A549 (cell line): ENCODE data around the gene FLT3LG. TPM values are rescaled to one million over a fixed set of nuclear protein-coding genes. Genes with fewer than 3 reads are reported as not detected.
"Not testable (repeated sequence)": the region's sequence is repeated elsewhere in the genome, so short reads cannot be mapped to it uniquely, and the experiment has no call there.

Source experiments
- ATAC-seq, 2 experiments: fragments of 200-7000 bp in 1 of 2; fragments of >200 bp in 1 of 2; cut with Nextera tagmentation in 1 of 2; cut with Tn5 transposase in 1 of 2; 3 replicates each; pipeline versions ENCODE4 v1.8.0 to v1.9.1; 2018 to 2020; ENCODE audit warnings: mild to moderate bottlenecking in 1 of 2, moderate library complexity in 1 of 2
- CTCF ChIA-PET: fragments of 300-600 bp; sonication (Branson Sonifier 250); formaldehyde crosslinking; extraction: SDS; loops from one replicate; lab custom pipeline; 2021; ENCODE audit warnings: antibody characterized with exemption, inconsistent platforms; lab: Yijun Ruan, JAX
- POLR2A ChIA-PET: fragments of 350-600 bp; formaldehyde crosslinking; extraction: SDS; loops from one replicate; lab custom pipeline; 2021; ENCODE audit warnings: antibody characterized with exemption, inconsistent platforms; lab: Yijun Ruan, JAX
- DNase-seq, 2 experiments: peaks; one replicate each; pipeline versions ENCODE4 v3.0.0 to v3.0.0-alpha.2; 2011 to 2016; ENCODE audit warnings: low read depth in 1 of 2, low spot score in 1 of 2
- FAIRE-seq: peaks from 2 replicates; lab custom pipeline; 2011; peaks lifted over from hg19 to GRCh38; lab: Jason Lieb, UNC
- H3K27ac ChIP-seq, 2 experiments: fragments of >200 bp; sonication (Bioruptor Twin); formaldehyde crosslinking; 3 replicates each; pipeline ENCODE4 v1.5.1; 2016 to 2017
- H3K4me1 ChIP-seq: fragments of >200 bp; sonication (Bioruptor Twin); formaldehyde crosslinking; 3 replicates; pipeline ENCODE4 v1.6.1; 2016
- H3K4me2 ChIP-seq: fragments of >200 bp; sonication (Bioruptor Twin); formaldehyde crosslinking; 3 replicates; pipeline ENCODE4 v1.6.1; 2016
- H3K4me3 ChIP-seq: fragments of >200 bp; sonication (Bioruptor Twin); formaldehyde crosslinking; 3 replicates; pipeline ENCODE4 v1.5.1; 2016
- H3K9me3 ChIP-seq: fragments of >200 bp; sonication (Bioruptor Twin); formaldehyde crosslinking; 3 replicates; pipeline ENCODE4 v1.6.1; 2016
- BHLHE40 ChIP-seq: IDR thresholded peaks from 2 replicates; pipeline ENCODE4 v1.6.1; 2012; ENCODE audit warnings: low read depth, low read length, inconsistent platforms
- CEBPB ChIP-seq, 2 experiments: fragments of >200 bp in 1 of 2; sonication (Bioruptor Twin) in 1 of 2; formaldehyde crosslinking in 1 of 2; IDR thresholded peaks; 2 replicates each; pipeline ENCODE4 v1.6.1; 2012 to 2016
- CHD2 ChIP-seq: fragments of 150-350 bp; IDR thresholded peaks from 2 replicates; pipeline ENCODE4 v1.6.1; 2014; ENCODE audit warnings: low read length; ENCODE audit not compliant: partially characterized antibody
- GATA3 ChIP-seq: IDR thresholded peaks from 2 replicates; pipeline ENCODE4 v1.6.1; 2012; ENCODE audit warnings: borderline replicate concordance
- HDAC2 ChIP-seq: fragments of 200-600 bp; sonication (generic); IDR thresholded peaks from 2 replicates; pipeline ENCODE4 v1.6.1; 2016
- HEYL ChIP-seq: fragments of 250-450 bp; sonication (Bioruptor Pico); IDR thresholded peaks from 2 replicates; pipeline ENCODE4 v1.8.0; 2021; ENCODE audit warnings: mild to moderate bottlenecking, moderate library complexity
- HOXA7 ChIP-seq: fragments of 250-450 bp; sonication (Bioruptor Pico); IDR thresholded peaks from 2 replicates; pipeline ENCODE4 v1.5.0; 2020; ENCODE audit warnings: mild to moderate bottlenecking, moderate library complexity
- HOXB13 ChIP-seq: fragments of 250-450 bp; sonication (Bioruptor Pico); IDR thresholded peaks from 2 replicates; pipeline ENCODE4 v1.5.0; 2020; ENCODE audit warnings: low read depth, mild to moderate bottlenecking, moderate library complexity
- JUN ChIP-seq, 2 experiments: fragments of >200 bp; sonication (Bioruptor Twin); formaldehyde crosslinking; IDR thresholded peaks; 2 replicates in 1 of 2; 3 replicates in 1 of 2; pipeline ENCODE4 v1.6.1; 2016 to 2017
- JUNB ChIP-seq: fragments of >200 bp; sonication (Bioruptor Twin); formaldehyde crosslinking; IDR thresholded peaks from 2 replicates; pipeline ENCODE4 v1.6.1; 2016
- MAFK ChIP-seq: fragments of 450-650 bp; IDR thresholded peaks from 2 replicates; pipeline ENCODE4 v1.6.1; 2014; ENCODE audit not compliant: partially characterized antibody
- NPAS2 ChIP-seq: fragments of 250-450 bp; sonication (Bioruptor Pico); IDR thresholded peaks from 2 replicates; pipeline ENCODE4 v1.8.0; 2022; ENCODE audit warnings: mild to moderate bottlenecking, moderate library complexity, borderline replicate concordance
- NR3C1 ChIP-seq: fragments of >200 bp; sonication (Bioruptor Twin); formaldehyde crosslinking; IDR thresholded peaks from 3 replicates; pipeline ENCODE4 v1.6.1; 2017
- RAD21 ChIP-seq, 2 experiments: fragments of >200 bp in 1 of 2; sonication (Bioruptor Twin) in 1 of 2; formaldehyde crosslinking in 1 of 2; IDR thresholded peaks in 1 of 2; conservative IDR thresholded peaks in 1 of 2; 2 replicates in 1 of 2; 3 replicates in 1 of 2; pipeline ENCODE4 v1.6.1; 2012 to 2018; ENCODE audit warnings: inconsistent platforms in 1 of 2
- RCOR1 ChIP-seq: fragments of 150-350 bp; IDR thresholded peaks from 2 replicates; pipeline ENCODE4 v1.6.1; 2014; ENCODE audit warnings: antibody characterized with exemption, low read length, low read depth
- SREBF2 ChIP-seq: fragments of 450-650 bp; IDR thresholded peaks from 2 replicates; pipeline ENCODE4 v1.6.1; 2014; ENCODE audit warnings: mild to moderate bottlenecking, moderate library complexity
- TP53 ChIP-seq: fragments of 250-450 bp; sonication (Bioruptor Pico); IDR thresholded peaks from 2 replicates; pipeline ENCODE4 v1.5.0; 2021; ENCODE audit warnings: mild to moderate bottlenecking, moderate library complexity
- ZFP36 ChIP-seq: fragments of 450-650 bp; IDR thresholded peaks from 2 replicates; pipeline ENCODE4 v1.6.1; 2014; ENCODE audit warnings: borderline replicate concordance; ENCODE audit not compliant: partially characterized antibody
- WGBS: methylation state at CpG from one replicate; pipeline ENCODE4 v1.1.6; 2017; ENCODE audit errors: missing lambda C conversion rate; 5-methylcytosine and 5-hydroxymethylcytosine counted together
- polyA plus RNA-seq, 4 experiments: library from polyadenylated mRNA; depleted of rRNA in 3 of 4; stranded (reverse); fragments of >200 nt; fragmentation: RNase III in 1 of 4; extraction: RNeasy Plus Mini Kit Qiagen cat#74134 plus additional on column Dnase treatment in 1 of 4; gene quantifications; 2 replicates in 3 of 4; 3 replicates in 1 of 4; pipeline ENCODE4 v1.2.3, GENCODE V29; 2011 to 2017
- TF ChIP-seq, protein P1 (sequence below): IDR thresholded peaks from 2 replicates; pipeline ENCODE4 v1.6.1; 2012

Gene FLT3LG
- polyA plus RNA-seq, 2 of the 4 experiments (the other 2 are of a cell fraction): 0.58 to 0.99 TPM

- Histone ChIP-seq H3K9me3 (no peaks in the 10 kb centered on the region), H3K4me1 (peaks cover 16% of the 10 kb centered on the region), H3K4me3 (no peak overlapping the region), H3K27ac (no peak overlapping the region), H3K4me2 (no peak overlapping the region)
- CTCF ChIA-PET: interaction anchor here (0.6 to 12.6 kb wide), 11 partner anchors 13 to 251 kb away, joined by 3 to 97 read pairs (median 4); partner anchors contain the start of gene FLT3LG
- DNase-seq: no peak
- ATAC-seq: no peak
- POLR2A ChIA-PET: no interaction called here
- FAIRE-seq: no peak
- 83% methylated on average over 5 of the region's 5 CpGs for WGBS
- TF ChIP-seq RCOR1 (no peak), HEYL (CRISPR knock-in tag) (no peak), MAFK (no peak), BHLHE40 (no peak), CEBPB (IDR thresholded peaks at IDR 0.05) (no peak), JUNB (no peak)
Measured at GRCh38 chr19:49458567-49458903, 15.5 kb upstream of the FLT3LG start.

DNA sequence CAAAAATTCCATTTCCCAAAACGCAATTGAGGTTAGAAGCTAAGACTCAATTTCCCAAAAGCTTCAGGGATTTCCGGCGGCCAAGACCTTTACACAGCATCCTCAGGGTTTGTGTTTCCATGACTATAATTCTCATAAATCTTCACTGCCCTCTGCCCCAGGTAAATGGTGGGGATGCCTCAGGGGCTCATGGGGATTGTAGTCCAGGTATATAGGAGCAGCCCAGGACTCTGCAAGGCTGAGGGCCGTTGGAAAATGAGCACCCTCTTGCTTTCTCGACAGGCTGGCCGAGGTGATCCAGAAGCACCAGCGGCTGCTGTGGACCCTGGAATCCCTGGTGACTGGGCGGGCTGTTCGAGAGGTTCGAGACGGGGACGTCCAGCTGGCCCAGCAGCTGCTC lies 14.6 kb upstream of the FLT3LG start:
- Histone ChIP-seq H3K27ac (0 out of 6 replicates have a peak overlapping the region, but pooled peaks of 1 of the 2 experiments have one; percentile 0), H3K4me2 (no peak overlapping the region), H3K9me3 (no peaks in the 10 kb centered on the region), H3K4me1 (peaks cover 11% of the 10 kb centered on the region), H3K4me3 (no peak overlapping the region)
- no peak for DNase-seq
- ChIA-PET CTCF (interaction anchor here (0.8 to 12.6 kb wide), 7 partner anchors 13 to 111 kb away, joined by 3 to 97 read pairs (median 6); partner anchors contain the start of gene FLT3LG), POLR2A (no interaction called here)
- no peak for TF ChIP-seq TP53 (CRISPR knock-in tag)
- peak; percentile 60 for TF ChIP-seq ZFP36
- no peak for TF ChIP-seq NPAS2 (CRISPR knock-in tag)
- TF ChIP-seq RAD21 (conservative IDR thresholded peaks at IDR 0.05 in 1 of 2, IDR thresholded peaks at IDR 0.05 in 1 of 2): no peak
- no peak for FAIRE-seq
- 90% methylated on average over 12 of the region's 12 CpGs for WGBS
- ATAC-seq: peak in 1 of 2 experiments; percentile 35; a peak in 3 of 6 replicates

GRCh38 chr19:49461130-49461529 lies 12.9 kb upstream of the FLT3LG start:
- not testable (repeated sequence) for H3K27ac ChIP-seq, H3K4me2 ChIP-seq, H3K4me3 ChIP-seq, DNase-seq, H3K4me1 ChIP-seq, ATAC-seq, FAIRE-seq, H3K9me3 ChIP-seq
- ChIA-PET POLR2A (interaction anchor here (0.6 kb wide), 1 partner anchor 126 kb away, joined by 3 read pairs; no protein-coding TSS in a partner anchor), CTCF (interaction anchor here (5.7 to 12.6 kb wide), 2 partner anchors 11 to 16 kb away, joined by 72 to 97 read pairs; partner anchors contain the start of gene FLT3LG)
- WGBS: no CpG with 5 or more reads among the region's 1 CpG

- ChIA-PET POLR2A (interaction anchor here (0.6 kb wide), 1 partner anchor 125 kb away, joined by 3 read pairs; no protein-coding TSS in a partner anchor), CTCF (interaction anchor here (5.7 to 12.6 kb wide), 2 partner anchors 10 to 16 kb away, joined by 72 to 97 read pairs; partner anchors contain the start of gene FLT3LG)
- WGBS: 97% methylated on average over 37 of the region's 37 CpGs
- TF ChIP-seq, protein P1, sequence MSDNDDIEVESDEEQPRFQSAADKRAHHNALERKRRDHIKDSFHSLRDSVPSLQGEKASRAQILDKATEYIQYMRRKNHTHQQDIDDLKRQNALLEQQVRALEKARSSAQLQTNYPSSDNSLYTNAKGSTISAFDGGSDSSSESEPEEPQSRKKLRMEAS: no peak
- TF ChIP-seq SREBF2 (no peak), JUN (IDR thresholded peaks at IDR 0.05) (no peak), BHLHE40 (no peak), HOXA7 (no peak), GATA3 (no peak), ZFP36 (no peak), CHD2 (no peak), NR3C1 (no peak), HOXB13 (CRISPR knock-in tag) (no peak), HDAC2 (no peak)
- DNase-seq (no peak), ATAC-seq (no peak), FAIRE-seq (no peak)
- H3K27ac ChIP-seq: no peak overlapping the region
- H3K4me1 ChIP-seq: no peaks in the 10 kb centered on the region
- H3K4me3 ChIP-seq: no peak overlapping the region
- no peak overlapping the region for H3K4me2 ChIP-seq
- no peaks in the 10 kb centered on the region for H3K9me3 ChIP-seq
Measured at GRCh38 chr19:49461656-49462055, 12.4 kb upstream of the FLT3LG start.
